ENCODE results near the gene G6PD. TPM values are rescaled to one million over a fixed set of nuclear protein-coding genes. Genes with fewer than 3 reads are reported as not detected.
"Not testable (repeated sequence)": the region's sequence is repeated elsewhere in the genome, so short reads cannot be mapped to it uniquely, and the experiment has no call there.

Gene G6PD
- total RNA-seq, 1 experiment from 2014 or later: 68.7 TPM

GRCh38 chrX:154540897-154541535, 5.6 kb downstream of the G6PD start:
- Histone ChIP-seq H4K20me1 (ENCODE audit: control insufficient read depth, insufficient read depth, insufficient read length) (no peaks in the 10 kb centered on the region), H3K27me3 (ENCODE audit: insufficient read depth, low read length) (no peaks in the 10 kb centered on the region), H4K91ac (ENCODE audit: insufficient read length, low read depth, low read length) (no peak overlapping the region), H2BK120ac (ENCODE audit: low read depth, low read length, poor library complexity, severe bottlenecking) (no peak overlapping the region), H3K4me1 (ENCODE audit: insufficient read depth, low read length) (no peaks in the 10 kb centered on the region), H2BK12ac (ENCODE audit: insufficient read length, low read depth, low read length) (no peak overlapping the region), H3K23ac (ENCODE audit: insufficient read length, low read depth, low read length) (no peak overlapping the region), H2AK5ac (ENCODE audit: insufficient read length, low read length) (no peak overlapping the region), H3K18ac (ENCODE audit: insufficient read length, low read depth, low read length) (no peak overlapping the region), H2BK15ac (ENCODE audit: low read depth, low read length) (no peak overlapping the region), H3K27ac (ENCODE audit: insufficient read length, low read depth, low read length) (no peak overlapping the region), H3T11ph (ENCODE audit: low read length) (no peak overlapping the region), H3K14ac (ENCODE audit: insufficient read depth, low read length) (no peak overlapping the region), H3K4ac (ENCODE audit: low read depth, low read length) (no peak overlapping the region), H4K8ac (replicated peaks; ENCODE audit: insufficient read length, low read depth, low read length) (no peak overlapping the region), H3K79me2 (ENCODE audit: insufficient read depth, low read length) (no peaks in the 10 kb centered on the region), H3K4me2 (ENCODE audit: insufficient read depth, insufficient read length, low read length) (no peak overlapping the region), H2BK20ac (ENCODE audit: low read depth, low read length, poor library complexity, severe bottlenecking) (no peak overlapping the region), H2BK5ac (ENCODE audit: insufficient read length, low read length) (no peak overlapping the region), H2AFZ (ENCODE audit: low read length) (no peak overlapping the region), H3K79me1 (ENCODE audit: insufficient read depth, low read depth, low read length, poor library complexity, severe bottlenecking) (no peaks in the 10 kb centered on the region), H3K9me3 (ENCODE audit: control insufficient read depth, low read depth, low read length) (peaks cover 39% of the 10 kb centered on the region), H3K9ac (ENCODE audit: extremely low read depth, insufficient read length, low read length) (no peak overlapping the region), H4K5ac (ENCODE audit: insufficient read length, low read depth, low read length) (no peak overlapping the region), H3K23me2 (ENCODE audit: insufficient read length, low read depth, low read length, poor library complexity, severe bottlenecking) (no peaks in the 10 kb centered on the region), H3K56ac (ENCODE audit: insufficient read length, low read depth, low read length) (no peak overlapping the region)
- Mint-ChIP-seq H3K27me3 (ENCODE audit: low read depth) (peaks cover 2% of the 10 kb centered on the region), H3K9me3 (peaks cover 58 to 76% of the 10 kb centered on the region in 2 experiments), H3K27ac (no peak overlapping the region; a peak in 2 of 7 replicates), H3K36me3 (ENCODE audit: insufficient read depth in 1 of 3, low read depth in 3 of 3) (peaks cover 30 to 54% (median 45%) of the 10 kb centered on the region in 3 experiments), H3K4me1 (peaks cover 1 to 4% of the 10 kb centered on the region in 2 experiments; a peak in 3 of 4 replicates), H3K4me3 (no peak overlapping the region)
- no peak for DNase-seq
- no CpG with 5 or more reads among the region's 19 CpGs for WGBS (ENCODE audit: extremely low coverage, insufficient read length, low lambda C conversion rate)
- no peak for TF ChIP-seq CTCF (conservative IDR thresholded peaks at IDR 0.05)

DNA sequence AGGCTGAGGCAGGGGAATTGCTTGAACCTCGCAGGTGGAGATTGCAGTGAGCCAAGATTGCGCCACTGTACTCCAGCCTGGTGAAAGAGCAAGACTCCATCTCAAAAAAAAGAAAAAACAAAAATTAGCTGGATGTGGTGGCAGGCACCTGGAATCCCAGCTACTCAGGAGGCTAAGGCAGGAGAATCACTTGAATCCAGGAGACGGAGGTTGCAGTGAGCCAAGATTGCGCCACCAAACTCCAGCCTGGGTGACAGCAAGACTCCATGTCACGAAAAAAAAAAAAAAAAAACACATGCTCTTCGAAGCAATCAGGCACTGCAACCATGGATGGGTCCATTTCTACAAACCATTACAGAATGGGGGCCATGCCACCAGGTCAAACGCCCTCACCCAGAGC, 6.3 kb downstream of the G6PD start:
- Mint-ChIP-seq H3K36me3 (ENCODE audit: insufficient read depth in 1 of 3, low read depth in 3 of 3) (peaks cover 32 to 54% (median 41%) of the 10 kb centered on the region in 3 experiments), H3K9me3 (peaks cover 58 to 76% of the 10 kb centered on the region in 2 experiments)
- H3T11ph ChIP-seq (ENCODE audit: low read length); H3K56ac ChIP-seq (ENCODE audit: insufficient read length, low read depth, low read length); H4K5ac ChIP-seq (ENCODE audit: insufficient read length, low read depth, low read length); H3K27ac Mint-ChIP-seq; H3K23me2 ChIP-seq (ENCODE audit: insufficient read length, low read depth, low read length, poor library complexity, severe bottlenecking); H3K79me2 ChIP-seq (ENCODE audit: insufficient read depth, low read length); H3K4me2 ChIP-seq (ENCODE audit: insufficient read depth, insufficient read length, low read length); H4K20me1 ChIP-seq (ENCODE audit: control insufficient read depth, insufficient read depth, insufficient read length); H3K4me1 Mint-ChIP-seq; H2BK12ac ChIP-seq (ENCODE audit: insufficient read length, low read depth, low read length); H3K9ac ChIP-seq (ENCODE audit: extremely low read depth, insufficient read length, low read length); H2BK5ac ChIP-seq (ENCODE audit: insufficient read length, low read length); H3K4me1 ChIP-seq (ENCODE audit: insufficient read depth, low read length); H3K4me3 Mint-ChIP-seq; DNase-seq; H2AFZ ChIP-seq (ENCODE audit: low read length); H2BK20ac ChIP-seq (ENCODE audit: low read depth, low read length, poor library complexity, severe bottlenecking); H3K14ac ChIP-seq (ENCODE audit: insufficient read depth, low read length); H3K27me3 Mint-ChIP-seq (ENCODE audit: low read depth); H2AK5ac ChIP-seq (ENCODE audit: insufficient read length, low read length); H3K27ac ChIP-seq (ENCODE audit: insufficient read length, low read depth, low read length); H3K4ac ChIP-seq (ENCODE audit: low read depth, low read length); H3K23ac ChIP-seq (ENCODE audit: insufficient read length, low read depth, low read length); H2BK15ac ChIP-seq (ENCODE audit: low read depth, low read length); H4K8ac ChIP-seq (replicated peaks; ENCODE audit: insufficient read length, low read depth, low read length); H3K79me1 ChIP-seq (ENCODE audit: insufficient read depth, low read depth, low read length, poor library complexity, severe bottlenecking); H3K27me3 ChIP-seq (ENCODE audit: insufficient read depth, low read length); H2BK120ac ChIP-seq (ENCODE audit: low read depth, low read length, poor library complexity, severe bottlenecking); H4K91ac ChIP-seq (ENCODE audit: insufficient read length, low read depth, low read length); H3K18ac ChIP-seq (ENCODE audit: insufficient read length, low read depth, low read length): not testable (repeated sequence)
- peaks cover 38% of the 10 kb centered on the region for H3K9me3 ChIP-seq (ENCODE audit: control insufficient read depth, low read depth, low read length)
- WGBS (ENCODE audit: extremely low coverage, insufficient read length, low lambda C conversion rate): no CpG with 5 or more reads among the region's 7 CpGs

Data from H9 (cell line).